Activated CD8-positive, alpha-beta T cell treated with anti-CD3 and anti-CD28 coated beads, Interleukin-2, amount 10 ng/mL, durations not matched to agents 7 days and 5 days (primary cell): Measurements from ENCODE around the gene VIPR2. TPM values are rescaled to one million over a fixed set of nuclear protein-coding genes. Genes with fewer than 3 reads are reported as not detected.

Experiments used
- ATAC-seq: fragments of 150-1000 bp; cut with Tn5 transposase; one replicate; pipeline ENCODE4 v1.10.0; 2021; ENCODE audit warnings: moderate library complexity
- CTCF ChIA-PET: fragments of 350-600 bp; sonication (Branson Sonifier 250); formaldehyde crosslinking; loops from one replicate; lab custom pipeline; 2021; ENCODE audit warnings: antibody characterized with exemption; lab: Charles Lee
- POLR2A ChIA-PET: fragments of 350-600 bp; sonication (Branson Sonifier 250); formaldehyde crosslinking; loops from one replicate; lab custom pipeline; 2021; ENCODE audit warnings: antibody characterized with exemption; lab: Charles Lee
- DNase-seq: peaks from one replicate; pipeline ENCODE4 v3.0.0-alpha.2; 2020
- H3K27ac Mint-ChIP-seq: one replicate; pipeline ENCODE4 v1.8.0; 2021; ENCODE audit warnings: mild to moderate bottlenecking, mixed read lengths
- H3K27me3 Mint-ChIP-seq: one replicate; pipeline ENCODE4 v1.8.0; 2021; ENCODE audit warnings: low read depth, mixed read lengths
- H3K36me3 Mint-ChIP-seq: one replicate; pipeline ENCODE4 v1.8.0; 2021; ENCODE audit warnings: low read depth, mixed read lengths
- H3K4me1 Mint-ChIP-seq: one replicate; pipeline ENCODE4 v1.8.0; 2021; ENCODE audit warnings: low read depth, mixed read lengths
- H3K4me3 Mint-ChIP-seq: one replicate; pipeline ENCODE4 v1.8.0; 2021; ENCODE audit warnings: mild to moderate bottlenecking, mixed read lengths
- H3K9me3 Mint-ChIP-seq: one replicate; pipeline ENCODE4 v1.8.0; 2022; ENCODE audit warnings: mixed read lengths; ENCODE audit not compliant: insufficient read depth
- total RNA-seq, 2 experiments: library from RNA; stranded (reverse); gene quantifications; one replicate each; pipeline ENCODE4 v1.2.3, GENCODE V29; 2021

VIPR2 gene
- total RNA-seq, 2 experiments from 2014 or later: not detected

- Mint-ChIP-seq H3K27me3 (no peaks in the 10 kb centered on the region), H3K9me3 (no peaks in the 10 kb centered on the region), H3K36me3 (no peaks in the 10 kb centered on the region), H3K4me3 (no peak overlapping the region), H3K27ac (no peak overlapping the region), H3K4me1 (no peaks in the 10 kb centered on the region)
- DNase-seq (no peak), ATAC-seq (no peak)
- ChIA-PET CTCF (no interaction called here), POLR2A (no interaction called here)
Observed at GRCh38 chr7:159013825-159014289, 130.8 kb downstream of the VIPR2 start.

DNA sequence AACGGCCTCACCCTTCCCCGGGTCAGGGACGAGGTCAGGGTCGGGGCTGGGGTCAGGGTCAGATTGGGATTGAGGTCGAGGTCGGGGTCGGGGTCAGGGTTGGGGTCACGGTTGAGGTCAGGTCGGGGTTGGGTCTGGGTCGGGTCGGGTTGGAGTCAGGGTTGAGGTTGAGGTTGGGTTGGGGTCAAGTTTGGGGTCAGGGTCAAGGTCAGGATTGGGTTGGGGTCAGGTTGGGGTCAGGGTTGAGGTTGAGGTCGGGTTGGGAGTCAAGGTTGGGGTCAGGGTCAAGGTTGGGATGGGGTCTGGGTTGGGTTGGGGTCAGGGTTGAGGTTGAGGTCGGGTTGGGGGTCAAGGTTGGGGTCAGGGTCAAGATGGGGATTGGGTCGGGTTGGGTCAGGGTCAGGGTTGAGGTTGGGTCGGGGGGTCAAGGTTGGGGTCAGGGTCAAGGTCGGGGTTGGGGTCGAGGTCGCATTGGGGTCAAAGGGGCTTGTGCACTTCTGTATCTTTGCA, 131.4 kb downstream of the VIPR2 start:
- CTCF ChIA-PET: no interaction called here
- H3K36me3 Mint-ChIP-seq: no peaks in the 10 kb centered on the region
- H3K27me3 Mint-ChIP-seq: no peaks in the 10 kb centered on the region
- no peaks in the 10 kb centered on the region for H3K4me1 Mint-ChIP-seq
- H3K9me3 Mint-ChIP-seq: no peaks in the 10 kb centered on the region
- no peak overlapping the region for H3K4me3 Mint-ChIP-seq
- H3K27ac Mint-ChIP-seq: no peak overlapping the region
- POLR2A ChIA-PET: no interaction called here
- no peak for DNase-seq
- ATAC-seq: no peak

DNA sequence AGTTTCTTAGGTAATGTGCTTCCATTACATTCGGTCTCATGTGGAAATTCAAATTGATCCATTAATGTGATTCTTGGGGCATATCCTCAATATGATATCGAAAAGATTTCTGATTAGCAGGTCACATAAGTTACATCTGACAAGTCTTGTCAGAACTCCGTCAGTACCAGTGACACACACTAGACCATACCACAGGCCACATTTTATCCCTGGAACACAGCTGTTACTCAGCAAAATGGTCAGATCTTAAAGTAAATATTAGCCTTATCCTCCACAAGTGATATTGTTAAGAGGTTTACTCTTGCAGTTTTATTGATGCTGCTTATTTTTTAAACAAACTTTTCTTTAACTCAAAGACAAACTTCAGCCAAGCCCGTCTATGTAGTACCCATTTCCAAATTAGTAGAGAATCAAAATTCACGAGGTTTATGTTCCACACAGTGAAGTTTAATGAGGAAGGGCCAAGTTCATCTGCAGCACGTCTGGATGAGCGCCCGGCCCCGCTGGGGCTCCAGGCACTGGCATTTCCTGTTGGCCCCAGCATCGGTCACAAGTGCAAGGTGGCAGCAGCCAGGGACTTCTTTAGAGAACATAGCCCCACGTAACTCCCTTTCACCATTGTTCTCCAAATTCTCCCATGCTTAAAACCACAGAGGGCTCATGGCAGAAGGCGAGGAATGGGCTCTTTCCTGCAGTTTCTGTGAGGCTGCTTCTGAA, 132.2 kb downstream of the VIPR2 start:
- DNase-seq: no peak
- ATAC-seq: no peak
- CTCF ChIA-PET: interaction anchor here (0.6 to 1.6 kb wide), 2 partner anchors 36 to 206 kb away, joined by 3 to 4 read pairs; no protein-coding TSS in a partner anchor
- Mint-ChIP-seq H3K27ac (no peak overlapping the region), H3K27me3 (no peaks in the 10 kb centered on the region), H3K9me3 (no peaks in the 10 kb centered on the region), H3K36me3 (no peaks in the 10 kb centered on the region), H3K4me3 (no peak overlapping the region), H3K4me1 (no peaks in the 10 kb centered on the region)
- POLR2A ChIA-PET: no interaction called here

- no peak overlapping the region for H3K27ac Mint-ChIP-seq
- no peaks in the 10 kb centered on the region for H3K4me1 Mint-ChIP-seq
- no peak for DNase-seq
- POLR2A ChIA-PET: no interaction called here
- H3K27me3 Mint-ChIP-seq: no peaks in the 10 kb centered on the region
- CTCF ChIA-PET: interaction anchor here (0.6 to 1.6 kb wide), 2 partner anchors 35 to 206 kb away, joined by 3 to 4 read pairs; no protein-coding TSS in a partner anchor
- no peak overlapping the region for H3K4me3 Mint-ChIP-seq
- H3K36me3 Mint-ChIP-seq: no peaks in the 10 kb centered on the region
- no peaks in the 10 kb centered on the region for H3K9me3 Mint-ChIP-seq
- no peak for ATAC-seq
Observed at GRCh38 chr7:159011722-159012022, 133.0 kb downstream of the VIPR2 start.

DNA sequence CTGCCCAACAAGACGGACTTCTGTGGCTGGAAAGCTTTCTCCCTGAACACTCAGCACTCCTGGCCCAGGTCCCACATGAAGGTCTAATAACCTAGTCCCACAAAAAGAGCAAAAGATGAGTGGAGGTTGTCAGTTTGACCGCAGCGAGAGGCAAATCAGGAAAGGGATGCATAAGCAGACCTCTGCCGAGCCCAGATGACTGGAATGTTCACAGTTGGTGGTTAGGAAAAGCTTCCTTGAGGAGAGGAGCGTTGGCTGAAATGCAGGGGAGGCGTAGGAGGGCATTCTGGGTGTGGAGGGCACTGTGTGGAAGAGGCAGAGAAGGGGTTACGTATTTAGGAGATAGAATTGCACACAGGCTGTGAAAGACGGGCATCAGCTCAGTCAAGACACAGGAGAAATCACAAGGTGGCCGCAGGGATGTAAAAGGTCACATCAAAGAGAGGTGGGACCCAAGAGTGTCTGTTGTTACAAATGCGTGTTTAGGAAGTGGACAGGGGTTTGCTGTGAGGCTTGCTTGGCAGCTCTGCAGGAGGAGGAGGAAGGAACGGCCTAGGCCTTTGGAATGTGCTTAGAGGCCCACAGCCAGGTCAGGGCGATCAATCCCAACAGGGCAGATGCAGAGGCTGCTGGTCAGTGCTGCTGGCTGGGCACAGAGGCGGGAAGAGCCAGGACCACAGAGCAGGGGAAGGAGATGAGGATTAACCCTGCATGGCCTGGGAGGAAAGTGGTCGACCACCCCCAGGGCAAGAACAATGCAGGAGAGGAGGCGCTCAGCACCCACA, 133.5 kb downstream of the VIPR2 start:
- Mint-ChIP-seq H3K36me3 (no peaks in the 10 kb centered on the region), H3K4me1 (no peaks in the 10 kb centered on the region), H3K4me3 (no peak overlapping the region), H3K27me3 (no peaks in the 10 kb centered on the region), H3K27ac (no peak overlapping the region), H3K9me3 (no peaks in the 10 kb centered on the region)
- ChIA-PET POLR2A (no interaction called here), CTCF (interaction anchor here (1.6 kb wide), 1 partner anchor 34 kb away, joined by 4 read pairs; no protein-coding TSS in a partner anchor)
- DNase-seq (no peak), ATAC-seq (no peak)

DNA sequence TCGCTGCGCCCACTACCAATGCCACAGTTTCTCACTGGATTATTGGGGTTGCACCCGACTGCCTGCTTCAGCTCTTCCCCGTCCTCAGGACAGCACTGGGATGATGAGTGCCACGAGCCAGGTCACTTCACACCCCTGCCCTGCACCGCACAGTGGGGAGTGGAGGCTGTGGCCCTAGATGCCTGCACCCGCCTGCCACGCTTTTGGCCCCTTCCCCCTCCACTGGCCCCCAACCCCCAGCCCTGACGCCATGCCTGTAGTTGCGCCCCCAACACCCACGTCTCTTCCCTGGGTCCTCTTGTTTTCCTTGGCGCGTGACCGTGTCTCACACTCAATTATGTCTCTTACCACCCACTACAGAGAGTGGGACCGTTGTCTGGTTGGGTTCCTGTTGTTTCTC, 134.3 kb downstream of the VIPR2 start:
- no peak overlapping the region for H3K4me3 Mint-ChIP-seq
- H3K27ac Mint-ChIP-seq: no peak overlapping the region
- no peaks in the 10 kb centered on the region for H3K27me3 Mint-ChIP-seq
- no peaks in the 10 kb centered on the region for H3K36me3 Mint-ChIP-seq
- ChIA-PET CTCF (no interaction called here), POLR2A (no interaction called here)
- ATAC-seq (no peak), DNase-seq (no peak)
- no peaks in the 10 kb centered on the region for H3K4me1 Mint-ChIP-seq
- no peaks in the 10 kb centered on the region for H3K9me3 Mint-ChIP-seq

DNA sequence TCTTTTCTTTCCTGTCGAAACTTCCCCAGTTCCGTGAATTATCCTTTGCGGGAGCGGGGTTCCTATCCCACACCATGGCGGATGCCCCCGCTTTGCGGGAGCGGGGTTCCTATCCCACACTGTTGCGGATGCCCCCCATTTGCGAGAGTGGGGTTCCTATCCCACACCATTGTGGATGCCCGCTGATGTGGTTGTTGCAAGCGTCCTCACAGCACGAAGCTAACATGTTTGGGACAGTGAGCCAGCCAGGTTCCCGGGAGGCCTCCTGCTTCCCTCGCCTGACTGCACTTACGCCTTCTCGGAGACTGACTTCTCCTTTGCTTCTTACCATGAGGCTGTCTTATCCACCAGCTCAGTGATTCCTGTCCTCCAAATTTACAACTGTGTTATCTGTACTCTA, 134.7 kb downstream of the VIPR2 start:
- ATAC-seq: no peak
- Mint-ChIP-seq H3K36me3 (no peaks in the 10 kb centered on the region), H3K9me3 (no peaks in the 10 kb centered on the region), H3K27me3 (no peaks in the 10 kb centered on the region), H3K4me3 (no peak overlapping the region), H3K27ac (no peak overlapping the region), H3K4me1 (no peaks in the 10 kb centered on the region)
- ChIA-PET CTCF (interaction anchor here (0.7 kb wide), 1 partner anchor 33 kb away, joined by 3 read pairs; no protein-coding TSS in a partner anchor), POLR2A (no interaction called here)
- DNase-seq: no peak

GRCh38 chr7:159008417-159008816, 136.2 kb downstream of the VIPR2 start:
- CTCF ChIA-PET: no interaction called here

DNA sequence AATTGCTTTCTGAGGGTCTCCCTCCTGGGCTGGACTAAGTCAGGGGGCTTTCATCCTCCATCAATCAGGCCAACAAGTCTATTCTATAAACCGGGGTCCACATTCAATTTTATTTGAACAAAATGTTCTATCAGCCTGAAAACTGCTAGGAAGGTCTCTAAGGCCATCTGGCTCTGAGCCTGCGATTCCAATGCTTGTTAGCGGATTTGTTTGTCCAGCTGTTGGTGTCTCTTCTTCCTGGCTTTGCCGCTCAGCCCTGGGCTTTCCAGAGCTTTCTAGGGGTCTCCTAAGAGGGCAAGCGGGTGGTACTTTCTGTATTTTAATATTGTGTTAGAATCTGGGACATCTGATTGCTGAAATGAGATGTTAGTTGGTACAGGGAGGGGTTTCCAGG, 136.7 kb downstream of the VIPR2 start:
- Mint-ChIP-seq H3K4me3 (no peak overlapping the region), H3K36me3 (no peaks in the 10 kb centered on the region), H3K27me3 (no peaks in the 10 kb centered on the region), H3K4me1 (no peaks in the 10 kb centered on the region), H3K27ac (no peak overlapping the region), H3K9me3 (no peaks in the 10 kb centered on the region)
- ATAC-seq (no peak), DNase-seq (no peak)
- ChIA-PET CTCF (no interaction called here), POLR2A (no interaction called here)

More at GRCh38 chr7:159008417-159008816, 136.2 kb downstream of the VIPR2 start:
- ATAC-seq: no peak
- no peaks in the 10 kb centered on the region for H3K27me3 Mint-ChIP-seq
- POLR2A ChIA-PET: no interaction called here
- no peak for DNase-seq
- no peak overlapping the region for H3K4me3 Mint-ChIP-seq
- no peaks in the 10 kb centered on the region for H3K4me1 Mint-ChIP-seq
- H3K27ac Mint-ChIP-seq: no peak overlapping the region
- no peaks in the 10 kb centered on the region for H3K9me3 Mint-ChIP-seq
- H3K36me3 Mint-ChIP-seq: no peaks in the 10 kb centered on the region

DNA sequence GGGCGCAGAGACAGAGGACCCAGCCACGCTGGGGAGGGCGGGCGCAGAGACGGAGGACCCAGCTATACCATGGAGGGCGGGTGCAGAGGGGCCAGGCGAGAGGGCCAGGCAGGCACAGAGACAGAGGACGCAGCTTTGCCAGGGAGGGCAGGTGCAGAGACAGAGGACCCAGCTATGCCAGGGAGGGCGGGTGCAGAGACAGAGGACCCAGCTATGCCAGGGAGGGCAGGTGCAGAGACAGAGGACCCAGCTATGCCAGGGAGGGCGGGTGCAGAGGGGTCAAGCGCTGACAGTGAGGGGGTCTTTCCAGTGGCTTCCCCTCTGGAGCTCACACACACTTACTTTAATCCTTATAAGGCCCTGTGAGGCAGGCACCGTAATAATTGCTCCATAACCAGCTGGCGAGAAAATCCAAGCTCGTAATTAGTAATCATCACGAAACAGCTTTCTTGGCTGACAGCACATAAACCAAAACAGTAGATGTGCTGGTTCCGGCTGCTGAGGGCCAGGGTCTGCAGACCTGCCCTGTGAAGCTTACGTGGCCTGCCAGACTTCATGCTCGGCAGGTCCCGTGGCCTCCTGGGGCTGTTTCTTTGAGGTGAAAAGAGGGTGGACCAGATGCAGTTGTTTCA, 137.2 kb downstream of the VIPR2 start:
- Mint-ChIP-seq H3K27ac (no peak overlapping the region), H3K4me3 (no peak overlapping the region), H3K4me1 (no peaks in the 10 kb centered on the region), H3K27me3 (no peaks in the 10 kb centered on the region), H3K9me3 (no peaks in the 10 kb centered on the region), H3K36me3 (no peaks in the 10 kb centered on the region)
- ATAC-seq (no peak), DNase-seq (no peak)
- POLR2A ChIA-PET: no interaction called here
- CTCF ChIA-PET: no interaction called here

DNA sequence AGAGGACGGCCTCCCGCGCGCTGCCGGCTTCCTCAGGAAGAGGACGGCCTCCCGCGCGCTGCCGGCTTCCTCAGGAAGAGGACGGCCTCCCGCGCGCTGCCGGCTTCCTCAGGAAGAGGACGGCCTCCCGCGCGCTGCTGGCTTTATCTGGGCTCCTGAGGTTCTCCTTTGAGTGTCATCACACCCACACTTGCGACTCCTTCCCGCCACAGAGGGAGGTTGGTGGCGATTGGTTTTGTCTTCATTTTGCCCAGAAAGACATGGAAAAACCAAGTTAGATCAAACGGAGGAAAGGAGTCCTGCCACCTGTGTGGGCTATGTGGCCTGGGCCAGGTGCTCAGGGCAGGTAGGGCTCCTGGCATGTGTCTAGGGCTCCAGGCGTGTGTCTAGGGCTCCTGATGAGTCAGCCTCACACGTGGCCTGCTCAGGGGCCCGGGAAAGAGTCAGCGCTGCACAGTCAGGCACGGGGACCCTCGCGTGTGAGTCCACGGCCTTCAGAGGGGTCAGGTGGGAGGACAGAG, 138.0 kb downstream of the VIPR2 start:
- no peak overlapping the region for H3K27ac Mint-ChIP-seq
- no peak overlapping the region for H3K4me3 Mint-ChIP-seq
- no peaks in the 10 kb centered on the region for H3K4me1 Mint-ChIP-seq
- ChIA-PET CTCF (no interaction called here), POLR2A (no interaction called here)
- no peak for ATAC-seq
- H3K9me3 Mint-ChIP-seq: no peaks in the 10 kb centered on the region
- no peaks in the 10 kb centered on the region for H3K27me3 Mint-ChIP-seq
- H3K36me3 Mint-ChIP-seq: no peaks in the 10 kb centered on the region
- DNase-seq: no peak
